HEK293 (cell line): ENCODE results near the gene TEX52.

Source experiments
- CTCF ChIA-PET: fragments of 350-600 bp; formaldehyde crosslinking; extraction: SDS; loops from one replicate; lab custom pipeline; 2021; ENCODE audit warnings: antibody characterized with exemption; lab: Yijun Ruan, JAX
- POLR2A ChIA-PET: fragments of 300-600 bp; formaldehyde crosslinking; extraction: SDS; loops from one replicate; lab custom pipeline; 2020; ENCODE audit warnings: antibody characterized with exemption, inconsistent platforms; lab: Yijun Ruan, JAX
- H3K27ac ChIP-seq: fragments of 200-500 bp; sonication (Bioruptor generic); 2 replicates; pipeline ENCODE4 v1.5.1; 2014; ENCODE audit warnings: low read depth, low read length, control low read depth, inconsistent platforms; ENCODE audit errors: extremely low read depth
- H3K36me3 ChIP-seq, 2 experiments: fragments of 200-500 bp in 1 of 2; sonication (Bioruptor generic) in 1 of 2; 1 replicate in 1 of 2; 2 replicates in 1 of 2; pipeline ENCODE4 v1.5.1; 2014 to 2017; ENCODE audit warnings: inconsistent platforms in 2 of 2, low read length in 2 of 2; ENCODE audit not compliant: control insufficient read depth in 2 of 2, insufficient read depth in 1 of 2
- H3K4me1 ChIP-seq: fragments of 200-500 bp; sonication (Bioruptor generic); 2 replicates; pipeline ENCODE4 v1.5.1; 2014; ENCODE audit warnings: mild to moderate bottlenecking, low read length, inconsistent platforms; ENCODE audit not compliant: control insufficient read depth, insufficient read depth
- H3K4me3 ChIP-seq: 2 replicates; pipeline ENCODE4 v1.5.1; 2011; ENCODE audit warnings: low read depth, mild to moderate bottlenecking, control low read depth, low read length, moderate library complexity
- H3K9me3 ChIP-seq: fragments of 200-500 bp; sonication (Bioruptor generic); 2 replicates; pipeline ENCODE4 v1.5.1; 2014; ENCODE audit warnings: low read depth, low read length, inconsistent platforms; ENCODE audit not compliant: control insufficient read depth, insufficient read depth
- FEZF1 ChIP-seq: fragments of 450-650 bp; formaldehyde crosslinking; IDR thresholded peaks from 2 replicates; pipeline ENCODE4 v1.5.1; 2016; ENCODE audit warnings: missing biosample characterization, missing genetic modification characterization
- GLI2 ChIP-seq: fragments of 450-650 bp; formaldehyde crosslinking; IDR thresholded peaks from 2 replicates; pipeline ENCODE4; 2017; ENCODE audit warnings: missing biosample characterization, missing genetic modification characterization, low read depth, borderline replicate concordance
- GLIS1 ChIP-seq: fragments of 450-650 bp; formaldehyde crosslinking; IDR thresholded peaks from 2 replicates; pipeline ENCODE4 v1.5.1; 2016; ENCODE audit warnings: missing biosample characterization, missing genetic modification characterization
- HOXA7 ChIP-seq: sonication (generic); formaldehyde crosslinking; IDR thresholded peaks from 2 replicates; pipeline ENCODE4 v1.8.1; 2022; ENCODE audit warnings: missing genetic modification reagents, borderline replicate concordance
- IKZF3 ChIP-seq: fragments of 450-650 bp; IDR thresholded peaks from 2 replicates; pipeline ENCODE4 v1.5.0; 2018; ENCODE audit warnings: missing biosample characterization, mild to moderate bottlenecking, missing genetic modification characterization, moderate library complexity
- OSR2 ChIP-seq: fragments of 450-650 bp; formaldehyde crosslinking; IDR thresholded peaks from 2 replicates; pipeline ENCODE4 v1.5.1; 2016; ENCODE audit warnings: missing biosample characterization, missing genetic modification characterization
- PRDM1 ChIP-seq: fragments of 450-650 bp; formaldehyde crosslinking; IDR thresholded peaks from 2 replicates; pipeline ENCODE4; 2016; ENCODE audit warnings: missing biosample characterization, missing genetic modification characterization
- SCRT1 ChIP-seq: fragments of 450-650 bp; formaldehyde crosslinking; IDR thresholded peaks from 2 replicates; pipeline ENCODE4 v1.5.1; 2016; ENCODE audit warnings: missing biosample characterization, missing genetic modification characterization, borderline replicate concordance
- SCRT2 ChIP-seq: fragments of 450-650 bp; formaldehyde crosslinking; IDR thresholded peaks from 2 replicates; pipeline ENCODE4 v1.5.1; 2016; ENCODE audit warnings: missing biosample characterization, missing genetic modification characterization
- SP3 ChIP-seq: fragments of 450-650 bp; formaldehyde crosslinking; IDR thresholded peaks from 2 replicates; pipeline ENCODE4 v1.5.1; 2016; ENCODE audit warnings: missing biosample characterization, missing genetic modification characterization
- TRIM28 ChIP-seq: IDR thresholded peaks from 2 replicates; pipeline ENCODE4 v1.6.1; 2011; ENCODE audit warnings: low read length, control low read depth, borderline replicate concordance
- ZBTB17 ChIP-seq: fragments of 450-650 bp; formaldehyde crosslinking; IDR thresholded peaks from 2 replicates; pipeline ENCODE4 v1.5.1; 2016; ENCODE audit warnings: missing biosample characterization, missing genetic modification characterization
- ZBTB44 ChIP-seq: fragments of 450-650 bp; IDR thresholded peaks from 2 replicates; pipeline ENCODE4 v1.5.1; 2018; ENCODE audit warnings: missing biosample characterization, mild to moderate bottlenecking, missing genetic modification characterization
- ZEB2 ChIP-seq: fragments of 450-650 bp; formaldehyde crosslinking; IDR thresholded peaks from 2 replicates; pipeline ENCODE4 v1.5.1; 2016; ENCODE audit warnings: missing biosample characterization, missing genetic modification characterization
- ZIC2 ChIP-seq: fragments of 450-650 bp; formaldehyde crosslinking; IDR thresholded peaks from 2 replicates; pipeline ENCODE4 v1.5.1; 2016; ENCODE audit warnings: missing biosample characterization, missing genetic modification characterization
- ZNF76 ChIP-seq: fragments of 450-650 bp; formaldehyde crosslinking; IDR thresholded peaks from 2 replicates; pipeline ENCODE4; 2016; ENCODE audit warnings: low read depth, missing biosample characterization, missing genetic modification characterization, borderline replicate concordance
- ZNF843 ChIP-seq: fragments of 450-650 bp; formaldehyde crosslinking; IDR thresholded peaks from 2 replicates; pipeline ENCODE4 v1.5.1; 2016; ENCODE audit warnings: missing biosample characterization, missing genetic modification characterization
- ZSCAN23 ChIP-seq: fragments of 450-650 bp; formaldehyde crosslinking; IDR thresholded peaks from 2 replicates; pipeline ENCODE4 v1.5.1; 2016; ENCODE audit warnings: missing biosample characterization, missing genetic modification characterization
- ZSCAN30 ChIP-seq: fragments of 450-650 bp; IDR thresholded peaks from 2 replicates; pipeline ENCODE4 v1.5.1; 2018; ENCODE audit warnings: missing biosample characterization, mild to moderate bottlenecking, missing genetic modification characterization, moderate library complexity
- TF ChIP-seq, protein P1 (sequence below): fragments of 450-650 bp; formaldehyde crosslinking; IDR thresholded peaks from 2 replicates; pipeline ENCODE4 v1.5.1; 2016; ENCODE audit warnings: missing biosample characterization, missing genetic modification characterization
- TF ChIP-seq, protein P2 (sequence below): fragments of 450-650 bp; formaldehyde crosslinking; IDR thresholded peaks from 2 replicates; pipeline ENCODE4 v1.5.1; 2017; ENCODE audit warnings: missing biosample characterization, missing genetic modification characterization
- TF ChIP-seq, protein P3 (sequence below): fragments of 450-650 bp; formaldehyde crosslinking; IDR thresholded peaks from 2 replicates; pipeline ENCODE4 v1.5.1; 2016; ENCODE audit warnings: missing biosample characterization, missing genetic modification characterization

Gene TEX52

DNA sequence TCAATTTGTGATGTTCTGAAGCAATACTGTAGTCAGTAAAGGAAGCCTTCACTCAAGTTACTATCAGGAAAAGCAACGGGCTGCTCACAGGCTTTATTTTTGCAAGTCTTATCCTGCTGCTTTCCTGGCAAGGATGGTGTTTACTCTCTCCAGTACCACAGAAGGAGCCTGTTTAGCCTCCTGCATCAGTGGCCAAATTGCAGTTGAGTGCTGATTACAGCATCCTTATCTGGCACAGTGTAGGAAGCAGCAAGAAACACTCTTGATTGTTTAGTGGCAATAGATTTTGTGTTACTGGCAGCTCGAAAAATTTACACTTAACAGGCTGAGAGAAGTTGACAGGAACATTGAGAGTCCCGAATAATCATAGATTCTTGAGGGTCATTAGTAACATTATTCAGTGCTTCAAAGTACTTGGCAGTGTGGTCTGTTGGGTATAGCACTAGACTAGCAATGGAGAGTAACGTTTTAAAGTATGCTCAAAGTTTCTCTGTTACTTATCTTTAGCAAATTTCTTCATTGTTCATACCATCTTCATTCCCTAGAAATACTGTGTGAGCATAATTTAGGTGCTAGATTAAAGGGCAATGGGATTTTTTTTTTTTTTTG is 45.5 kb upstream of the TEX52 start:
- H3K4me3 ChIP-seq: no peak overlapping the region
- ChIA-PET CTCF (interaction anchor here (2.0 kb wide), 1 partner anchor 18 kb away, joined by 4 read pairs; no protein-coding TSS in a partner anchor), POLR2A (no interaction called here)
- peaks cover 0 to 3% of the 10 kb centered on the region in 2 experiments; a peak in 1 of 3 replicates for H3K36me3 ChIP-seq
- H3K9me3 ChIP-seq: no peaks in the 10 kb centered on the region
- H3K27ac ChIP-seq: no peak overlapping the region
- H3K4me1 ChIP-seq: no peaks in the 10 kb centered on the region
- TF ChIP-seq GLI2 (tag by site-specific recombination) (no peak), ZBTB17 (tag by site-specific recombination) (0 out of 2 replicates have a peak, but pooled peaks have one; percentile 43), OSR2 (tag by site-specific recombination) (peak; percentile 98), ZIC2 (tag by site-specific recombination) (peak; percentile 93), HOXA7 (CRISPR knock-in tag) (no peak), PRDM1 (tag by site-specific recombination) (peak; percentile 53; the same call in 1 of the 2 replicates), ZNF76 (tag by site-specific recombination) (no peak), TRIM28 (peak; percentile 96), ZNF843 (tag by site-specific recombination) (no peak), IKZF3 (peak; percentile 84), ZSCAN30 (tag by site-specific recombination) (peak; percentile 70; the same call in 1 of the 2 replicates), ZBTB44 (tag by site-specific recombination) (peak; percentile 94), SCRT2 (tag by site-specific recombination) (0 out of 2 replicates have a peak, but pooled peaks have one; percentile 22), SCRT1 (tag by site-specific recombination) (0 out of 2 replicates have a peak, but pooled peaks have one; percentile 26), ZEB2 (tag by site-specific recombination) (peak; percentile 44; the same call in 1 of the 2 replicates), ZSCAN23 (no peak), FEZF1 (tag by site-specific recombination) (0 out of 2 replicates have a peak, but pooled peaks have one; percentile 16)
- TF ChIP-seq, protein P1, sequence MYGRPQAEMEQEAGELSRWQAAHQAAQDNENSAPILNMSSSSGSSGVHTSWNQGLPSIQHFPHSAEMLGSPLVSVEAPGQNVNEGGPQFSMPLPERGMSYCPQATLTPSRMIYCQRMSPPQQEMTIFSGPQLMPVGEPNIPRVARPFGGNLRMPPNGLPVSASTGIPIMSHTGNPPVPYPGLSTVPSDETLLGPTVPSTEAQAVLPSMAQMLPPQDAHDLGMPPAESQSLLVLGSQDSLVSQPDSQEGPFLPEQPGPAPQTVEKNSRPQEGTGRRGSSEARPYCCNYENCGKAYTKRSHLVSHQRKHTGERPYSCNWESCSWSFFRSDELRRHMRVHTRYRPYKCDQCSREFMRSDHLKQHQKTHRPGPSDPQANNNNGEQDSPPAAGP (tag by site-specific recombination): no peak
- TF ChIP-seq, protein P2, sequence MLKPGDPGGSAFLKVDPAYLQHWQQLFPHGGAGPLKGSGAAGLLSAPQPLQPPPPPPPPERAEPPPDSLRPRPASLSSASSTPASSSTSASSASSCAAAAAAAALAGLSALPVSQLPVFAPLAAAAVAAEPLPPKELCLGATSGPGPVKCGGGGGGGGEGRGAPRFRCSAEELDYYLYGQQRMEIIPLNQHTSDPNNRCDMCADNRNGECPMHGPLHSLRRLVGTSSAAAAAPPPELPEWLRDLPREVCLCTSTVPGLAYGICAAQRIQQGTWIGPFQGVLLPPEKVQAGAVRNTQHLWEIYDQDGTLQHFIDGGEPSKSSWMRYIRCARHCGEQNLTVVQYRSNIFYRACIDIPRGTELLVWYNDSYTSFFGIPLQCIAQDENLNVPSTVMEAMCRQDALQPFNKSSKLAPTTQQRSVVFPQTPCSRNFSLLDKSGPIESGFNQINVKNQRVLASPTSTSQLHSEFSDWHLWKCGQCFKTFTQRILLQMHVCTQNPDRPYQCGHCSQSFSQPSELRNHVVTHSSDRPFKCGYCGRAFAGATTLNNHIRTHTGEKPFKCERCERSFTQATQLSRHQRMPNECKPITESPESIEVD (tag by site-specific recombination): peak; percentile 67

- TF ChIP-seq SP3 (tag by site-specific recombination): no peak
- TF ChIP-seq, protein P3, sequence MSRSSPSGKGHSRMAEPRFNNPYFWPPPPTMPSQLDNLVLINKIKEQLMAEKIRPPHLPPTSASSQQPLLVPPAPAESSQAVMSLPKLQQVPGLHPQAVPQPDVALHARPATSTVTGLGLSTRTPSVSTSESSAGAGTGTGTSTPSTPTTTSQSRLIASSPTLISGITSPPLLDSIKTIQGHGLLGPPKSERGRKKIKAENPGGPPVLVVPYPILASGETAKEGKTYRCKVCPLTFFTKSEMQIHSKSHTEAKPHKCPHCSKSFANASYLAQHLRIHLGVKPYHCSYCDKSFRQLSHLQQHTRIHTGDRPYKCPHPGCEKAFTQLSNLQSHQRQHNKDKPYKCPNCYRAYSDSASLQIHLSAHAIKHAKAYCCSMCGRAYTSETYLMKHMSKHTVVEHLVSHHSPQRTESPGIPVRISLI (tag by site-specific recombination): peak; percentile 74
- TF ChIP-seq GLIS1: 0 out of 2 replicates have a peak, but pooled peaks have one; percentile 28
- TF ChIP-seq OSR2 (tag by site-specific recombination): peak; percentile 80
- TF ChIP-seq, all 188 proteins: peak for 3
- Histone ChIP-seq H3K36me3 (peaks cover 0 to 3% of the 10 kb centered on the region in 2 experiments; a peak in 1 of 3 replicates), H3K9me3 (no peaks in the 10 kb centered on the region), H3K4me3 (no peak overlapping the region), H3K4me1 (peaks cover under 1% of the 10 kb centered on the region; the same call in 1 of the 2 replicates), H3K27ac (no peak overlapping the region)
- CTCF ChIA-PET: interaction anchor here (0.7 to 2.0 kb wide), 3 partner anchors 16 to 58 kb away, joined by 3 to 4 read pairs (median 3); no protein-coding TSS in a partner anchor
- POLR2A ChIA-PET: interaction anchor here (0.7 to 1.0 kb wide), 2 partner anchors 10 to 141 kb away, joined by 4 to 8 read pairs; partner anchors contain the start of gene TULP3
These were observed 43.8 kb upstream of the TEX52 start for GRCh38 chr12:2900642-2901041.
